ENCODE data around the gene ZNF407.

GRCh38 chr18:74990563-74991081 is 393.0 kb downstream of the ZNF407 start:
- no peak for TF ChIP-seq POLR2A (IDR thresholded peaks at IDR 0.05)
- TF ChIP-seq, protein P1, sequence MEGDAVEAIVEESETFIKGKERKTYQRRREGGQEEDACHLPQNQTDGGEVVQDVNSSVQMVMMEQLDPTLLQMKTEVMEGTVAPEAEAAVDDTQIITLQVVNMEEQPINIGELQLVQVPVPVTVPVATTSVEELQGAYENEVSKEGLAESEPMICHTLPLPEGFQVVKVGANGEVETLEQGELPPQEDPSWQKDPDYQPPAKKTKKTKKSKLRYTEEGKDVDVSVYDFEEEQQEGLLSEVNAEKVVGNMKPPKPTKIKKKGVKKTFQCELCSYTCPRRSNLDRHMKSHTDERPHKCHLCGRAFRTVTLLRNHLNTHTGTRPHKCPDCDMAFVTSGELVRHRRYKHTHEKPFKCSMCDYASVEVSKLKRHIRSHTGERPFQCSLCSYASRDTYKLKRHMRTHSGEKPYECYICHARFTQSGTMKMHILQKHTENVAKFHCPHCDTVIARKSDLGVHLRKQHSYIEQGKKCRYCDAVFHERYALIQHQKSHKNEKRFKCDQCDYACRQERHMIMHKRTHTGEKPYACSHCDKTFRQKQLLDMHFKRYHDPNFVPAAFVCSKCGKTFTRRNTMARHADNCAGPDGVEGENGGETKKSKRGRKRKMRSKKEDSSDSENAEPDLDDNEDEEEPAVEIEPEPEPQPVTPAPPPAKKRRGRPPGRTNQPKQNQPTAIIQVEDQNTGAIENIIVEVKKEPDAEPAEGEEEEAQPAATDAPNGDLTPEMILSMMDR (IDR thresholded peaks at IDR 0.05): no peak
